GM12801 (cell line): ENCODE measurements around the gene MAB21L4.

Experiments
- CTCF ChIP-seq: IDR thresholded peaks from one replicate; pipeline ENCODE4 v1.5.1; 2011; ENCODE audit warnings: control low read depth; ENCODE audit not compliant: insufficient read length; ENCODE audit errors: extremely low read depth

MAB21L4 gene

GRCh38 chr2:240893363-240893844 lies 2.6 kb downstream of the MAB21L4 start:
- no peak for TF ChIP-seq CTCF

- no peak for TF ChIP-seq CTCF
These were observed 3.0 kb downstream of the MAB21L4 start for GRCh38 chr2:240892925-240893324.

- no peak for TF ChIP-seq CTCF
These were observed 3.6 kb downstream of the MAB21L4 start for GRCh38 chr2:240892356-240892755.

GRCh38 chr2:240891492-240892340 lies 4.2 kb downstream of the MAB21L4 start:
- no peak for TF ChIP-seq CTCF

GRCh38 chr2:240890691-240891090 lies 5.3 kb downstream of the MAB21L4 start:
- no peak for TF ChIP-seq CTCF

- TF ChIP-seq CTCF: no peak
These were observed 6.1 kb downstream of the MAB21L4 start for GRCh38 chr2:240889601-240890560.
